ENCODE measurements around the gene LUC7L.

- TF ChIP-seq CTCF (IDR thresholded peaks at IDR 0.05; ENCODE audit: low read depth, low read length) (no peak), POLR2A (IDR thresholded peaks at IDR 0.05; ENCODE audit: extremely low read depth, insufficient read length) (no peak)
Observed at GRCh38 chr16:146646-147045, 82.6 kb downstream of the LUC7L start.
